OCI-LY7 (cell line): ENCODE data around the gene ARHGEF4. TPM values are rescaled to one million over a fixed set of nuclear protein-coding genes. Genes with fewer than 3 reads are reported as not detected.

Source experiments
- BruUV-seq: library from RNA; stranded (reverse); fragments of 400-500 nt; replicated peaks from 2 replicates; lab custom pipeline; 2021; lab: Mats Ljungman, UMichigan
- CTCF ChIA-PET: fragments of 300-600 bp; sonication (Branson Sonifier 250); formaldehyde crosslinking; loops from one replicate; lab custom pipeline; 2022; ENCODE audit warnings: antibody characterized with exemption; ENCODE audit not compliant: unreplicated experiment; lab: Charles Lee
- POLR2A ChIA-PET: fragments of 300-600 bp; sonication (Branson Sonifier 250); formaldehyde crosslinking; loops from one replicate; lab custom pipeline; 2022; ENCODE audit warnings: antibody characterized with exemption; lab: Charles Lee
- DNase-seq: peaks from one replicate; pipeline ENCODE4 v3.0.0-alpha.2; 2015; ENCODE audit warnings: low spot score
- H2AFZ ChIP-seq: fragments of 200-600 bp; sonication (generic), shearing (Covaris generic); 2 replicates; pipeline ENCODE4 v1.6.1; 2014; ENCODE audit warnings: mild to moderate bottlenecking, antibody characterized with exemption, low read length, moderate library complexity
- H3K27ac ChIP-seq: fragments of 200-600 bp; sonication (generic); 2 replicates; pipeline ENCODE4 v1.5.1; 2014; ENCODE audit warnings: mixed run types, low read depth, mild to moderate bottlenecking, moderate library complexity, low read length, inconsistent platforms; ENCODE audit not compliant: poor library complexity, severe bottlenecking
- H3K36me3 ChIP-seq: fragments of 200-600 bp; sonication (generic); 2 replicates; pipeline ENCODE4 v1.6.1; 2014; ENCODE audit warnings: mild to moderate bottlenecking, antibody characterized with exemption, low read length, moderate library complexity, mixed read lengths; ENCODE audit not compliant: insufficient read depth
- H3K4me1 ChIP-seq: fragments of 200-600 bp; sonication (generic); 2 replicates; pipeline ENCODE4 v1.5.1; 2014; ENCODE audit warnings: mild to moderate bottlenecking, low read length; ENCODE audit not compliant: insufficient read depth, poor library complexity, severe bottlenecking
- H3K4me2 ChIP-seq: fragments of 200-600 bp; sonication (generic); 2 replicates; pipeline ENCODE4 v1.6.1; 2014; ENCODE audit warnings: mild to moderate bottlenecking, low read length
- H3K4me3 ChIP-seq: fragments of 200-600 bp; sonication (generic); 2 replicates; pipeline ENCODE4 v1.5.1; 2014; ENCODE audit warnings: mild to moderate bottlenecking, low read depth, low read length; ENCODE audit not compliant: poor library complexity, severe bottlenecking
- H3K79me2 ChIP-seq: fragments of 200-600 bp; sonication (generic); 2 replicates; pipeline ENCODE4 v1.6.1; 2016; ENCODE audit warnings: low read depth, mild to moderate bottlenecking, low read length, moderate library complexity, mixed read lengths; ENCODE audit not compliant: insufficient read depth
- H3K9me2 ChIP-seq: fragments of 200-600 bp; sonication (generic); 2 replicates; pipeline ENCODE4 v1.6.1; 2016; ENCODE audit warnings: mild to moderate bottlenecking, low read length, mixed read lengths; ENCODE audit not compliant: insufficient read depth
- H3K9me3 ChIP-seq: fragments of 200-600 bp; sonication (generic); 2 replicates; pipeline ENCODE4 v1.6.1; 2014; ENCODE audit warnings: mild to moderate bottlenecking, mixed run types, low read length, mixed read lengths
- H4K20me1 ChIP-seq: fragments of 200-600 bp; sonication (generic); 2 replicates; pipeline ENCODE4 v1.6.1; 2014; ENCODE audit warnings: mild to moderate bottlenecking, antibody characterized with exemption, low read length, moderate library complexity, mixed read lengths; ENCODE audit not compliant: insufficient read depth
- EZH2phosphoT487 ChIP-seq: fragments of 200-600 bp; sonication (generic); IDR thresholded peaks from 2 replicates; pipeline ENCODE4 v1.6.1; 2018; ENCODE audit warnings: low read depth, borderline replicate concordance, mild to moderate bottlenecking, mixed run types, antibody characterized with exemption, low read length, moderate library complexity, mixed read lengths
- intact Hi-C: fragments of 100-400 bp; cut with micrococcal nuclease; formaldehyde crosslinking; loops from one replicate; pipeline ENCODE4 v1.10.0; 2022; ENCODE audit not compliant: unreplicated experiment
- total RNA-seq, 2 experiments: library from RNA; depleted of rRNA in 1 of 2; stranded (reverse); fragments of >200 nt in 1 of 2; shearing (Covaris generic) in 1 of 2; gene quantifications; 2 replicates each; pipeline ENCODE4 v1.2.3, GENCODE V29; 2014 to 2022
- TF ChIP-seq, protein P1 (sequence below): fragments of 200-600 bp; sonication (generic); conservative IDR thresholded peaks from 2 replicates; pipeline ENCODE4 v1.5.1; 2014; ENCODE audit warnings: mild to moderate bottlenecking, antibody characterized with exemption, low read length, moderate library complexity, mixed read lengths

Gene ARHGEF4
- total RNA-seq, 2 experiments from 2014 or later, result 1.1 to 1.7 TPM

DNA sequence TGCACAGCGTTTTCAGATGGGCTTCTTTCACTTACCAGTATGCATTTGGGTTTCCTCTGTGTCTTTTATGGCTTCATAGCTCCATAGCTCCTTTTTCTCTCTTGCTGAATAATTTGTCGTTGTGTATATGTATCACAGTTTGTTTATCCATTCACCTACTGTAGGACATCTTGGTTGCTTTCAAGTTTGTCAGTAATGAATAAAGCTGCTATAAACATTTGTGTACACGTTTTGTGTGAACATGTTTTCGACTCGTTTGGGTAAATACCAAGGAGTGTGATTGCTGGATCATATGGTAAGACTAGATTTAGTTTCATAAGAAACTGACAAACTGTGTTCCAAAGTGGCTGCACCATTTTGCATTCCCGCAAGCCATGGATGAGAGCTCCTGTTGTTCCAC is 161.8 kb downstream of the ARHGEF4 start:
- POLR2A ChIA-PET, result no interaction called here
- H4K20me1 ChIP-seq, result no peaks in the 10 kb centered on the region
- H3K27ac ChIP-seq, result no peak overlapping the region
- H3K4me3 ChIP-seq, result no peak overlapping the region
- BruUV-seq, result no TSS peak
- intact Hi-C loops, result no loop called here
- H3K36me3 ChIP-seq, result no peaks in the 10 kb centered on the region
- no peak for DNase-seq
- CTCF ChIA-PET, result no interaction called here
- H2AFZ ChIP-seq, result no peak overlapping the region
- no peaks in the 10 kb centered on the region for H3K9me3 ChIP-seq
- TF ChIP-seq EZH2phosphoT487, result no peak
- TF ChIP-seq, protein P1, sequence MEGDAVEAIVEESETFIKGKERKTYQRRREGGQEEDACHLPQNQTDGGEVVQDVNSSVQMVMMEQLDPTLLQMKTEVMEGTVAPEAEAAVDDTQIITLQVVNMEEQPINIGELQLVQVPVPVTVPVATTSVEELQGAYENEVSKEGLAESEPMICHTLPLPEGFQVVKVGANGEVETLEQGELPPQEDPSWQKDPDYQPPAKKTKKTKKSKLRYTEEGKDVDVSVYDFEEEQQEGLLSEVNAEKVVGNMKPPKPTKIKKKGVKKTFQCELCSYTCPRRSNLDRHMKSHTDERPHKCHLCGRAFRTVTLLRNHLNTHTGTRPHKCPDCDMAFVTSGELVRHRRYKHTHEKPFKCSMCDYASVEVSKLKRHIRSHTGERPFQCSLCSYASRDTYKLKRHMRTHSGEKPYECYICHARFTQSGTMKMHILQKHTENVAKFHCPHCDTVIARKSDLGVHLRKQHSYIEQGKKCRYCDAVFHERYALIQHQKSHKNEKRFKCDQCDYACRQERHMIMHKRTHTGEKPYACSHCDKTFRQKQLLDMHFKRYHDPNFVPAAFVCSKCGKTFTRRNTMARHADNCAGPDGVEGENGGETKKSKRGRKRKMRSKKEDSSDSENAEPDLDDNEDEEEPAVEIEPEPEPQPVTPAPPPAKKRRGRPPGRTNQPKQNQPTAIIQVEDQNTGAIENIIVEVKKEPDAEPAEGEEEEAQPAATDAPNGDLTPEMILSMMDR, result no peak
- H3K79me2 ChIP-seq, result no peaks in the 10 kb centered on the region
- no peak overlapping the region for H3K4me2 ChIP-seq
- H3K4me1 ChIP-seq, result no peaks in the 10 kb centered on the region
- no peaks in the 10 kb centered on the region for H3K9me2 ChIP-seq

DNA sequence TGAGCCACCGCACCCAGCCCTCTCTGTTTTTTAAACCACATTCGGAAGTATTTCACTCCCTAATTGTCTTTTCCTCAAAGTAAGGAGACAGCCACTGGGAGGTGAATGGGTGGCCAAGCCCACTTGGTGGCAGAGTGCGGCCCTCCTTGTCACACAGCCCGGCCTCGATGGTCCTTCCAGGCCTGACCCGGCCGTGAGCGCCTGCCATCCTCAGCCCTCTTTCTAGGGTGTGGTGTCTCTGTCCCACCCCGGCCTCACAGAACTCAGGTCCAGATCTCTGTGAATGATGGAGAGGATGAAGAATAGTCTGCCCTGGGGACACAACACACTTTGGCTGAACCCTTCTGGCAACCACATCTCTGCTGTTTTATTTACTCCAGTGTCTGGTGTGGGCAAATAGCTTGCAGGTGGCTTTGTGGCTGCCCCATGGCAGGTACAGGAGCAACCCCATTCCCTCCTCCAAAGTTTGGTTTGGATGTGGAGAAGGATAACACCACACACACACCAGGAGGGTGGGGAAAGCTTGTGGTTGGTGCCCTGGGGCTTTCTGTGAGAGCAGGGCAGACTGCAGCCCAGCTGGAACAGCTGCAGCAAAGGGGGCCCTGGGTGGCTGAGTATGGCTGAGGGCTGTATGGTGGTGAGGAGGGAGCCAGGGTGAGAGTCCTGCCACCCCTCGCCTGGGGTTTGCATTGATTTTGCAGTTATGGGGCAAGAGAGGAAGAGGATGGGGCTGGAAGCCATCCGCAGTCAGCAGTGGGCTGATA is 167.9 kb downstream of the ARHGEF4 start:
- intact Hi-C loops, result no loop called here
- no peak overlapping the region for H3K4me3 ChIP-seq
- no peak for DNase-seq
- CTCF ChIA-PET, result interaction anchor here (0.5 to 0.6 kb wide), 2 partner anchors 63 to 180 kb away, joined by 5 to 11 read pairs; no protein-coding TSS in a partner anchor
- H3K4me2 ChIP-seq, result no peak overlapping the region
- POLR2A ChIA-PET, result no interaction called here
- H4K20me1 ChIP-seq, result no peaks in the 10 kb centered on the region
- no TSS peak for BruUV-seq
- no peaks in the 10 kb centered on the region for H3K79me2 ChIP-seq
- H2AFZ ChIP-seq, result no peak overlapping the region
- no peaks in the 10 kb centered on the region for H3K9me3 ChIP-seq
- H3K27ac ChIP-seq, result no peak overlapping the region
- no peaks in the 10 kb centered on the region for H3K4me1 ChIP-seq
- no peaks in the 10 kb centered on the region for H3K9me2 ChIP-seq
- TF ChIP-seq EZH2phosphoT487, result no peak
- H3K36me3 ChIP-seq, result no peaks in the 10 kb centered on the region

DNA sequence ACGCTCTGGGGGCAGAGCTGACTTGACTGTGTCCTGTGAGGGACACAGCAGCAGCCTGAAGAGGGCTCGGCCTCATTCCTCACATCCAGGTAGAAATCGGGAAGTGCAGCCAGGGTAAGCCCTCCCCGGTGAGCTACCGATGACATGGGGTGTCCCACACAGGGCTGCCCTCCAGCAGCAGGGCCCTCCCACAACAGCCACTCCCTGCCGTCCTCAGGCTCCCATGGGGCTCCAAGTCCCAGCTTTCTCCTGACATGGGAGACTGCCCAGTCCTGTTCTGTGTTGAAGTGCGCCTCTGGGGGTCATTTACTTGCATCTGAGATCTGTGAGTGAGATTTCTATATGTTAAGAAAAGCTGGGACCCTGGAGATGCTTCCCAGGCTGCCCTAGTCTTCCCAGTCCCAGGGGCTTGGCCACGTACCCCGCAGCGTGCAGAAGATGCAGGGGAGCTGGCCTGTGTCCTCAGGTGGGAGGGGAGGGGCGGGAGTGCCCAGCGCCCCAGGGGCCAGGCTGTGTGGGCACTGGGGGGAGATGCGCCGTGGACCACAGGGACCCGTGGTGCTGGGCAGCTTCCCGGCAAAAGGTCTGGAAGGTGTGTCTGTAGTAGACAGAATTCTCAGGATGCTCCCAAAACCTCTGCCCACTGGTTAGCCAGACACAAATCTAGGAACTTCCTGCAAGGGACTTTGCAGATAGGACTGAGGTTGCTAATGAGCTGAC is 168.7 kb downstream of the ARHGEF4 start:
- POLR2A ChIA-PET, result no interaction called here
- TF ChIP-seq, protein P1, result no peak
- TF ChIP-seq EZH2phosphoT487, result no peak
- Histone ChIP-seq H3K27ac (no peak overlapping the region), H3K4me1 (no peaks in the 10 kb centered on the region), H2AFZ (no peak overlapping the region), H4K20me1 (no peaks in the 10 kb centered on the region), H3K79me2 (no peaks in the 10 kb centered on the region), H3K4me3 (no peak overlapping the region), H3K9me3 (no peaks in the 10 kb centered on the region), H3K36me3 (no peaks in the 10 kb centered on the region), H3K4me2 (no peak overlapping the region), H3K9me2 (no peaks in the 10 kb centered on the region)
- intact Hi-C loops, result no loop called here
- no peak for DNase-seq
- CTCF ChIA-PET, result interaction anchor here (0.5 to 0.6 kb wide), 2 partner anchors 64 to 181 kb away, joined by 5 to 11 read pairs; no protein-coding TSS in a partner anchor
- no TSS peak for BruUV-seq
